Right kidney (tissue), 1 donor: ENCODE results near the gene TSPAN31.
"Not testable (repeated sequence)": the region's sequence is repeated elsewhere in the genome, so short reads cannot be mapped to it uniquely, and the experiment has no call there.

Experiments used
- DNase-seq: peaks from one replicate; pipeline ENCODE4 v3.0.0-alpha.2; 2016

Gene TSPAN31

DNA sequence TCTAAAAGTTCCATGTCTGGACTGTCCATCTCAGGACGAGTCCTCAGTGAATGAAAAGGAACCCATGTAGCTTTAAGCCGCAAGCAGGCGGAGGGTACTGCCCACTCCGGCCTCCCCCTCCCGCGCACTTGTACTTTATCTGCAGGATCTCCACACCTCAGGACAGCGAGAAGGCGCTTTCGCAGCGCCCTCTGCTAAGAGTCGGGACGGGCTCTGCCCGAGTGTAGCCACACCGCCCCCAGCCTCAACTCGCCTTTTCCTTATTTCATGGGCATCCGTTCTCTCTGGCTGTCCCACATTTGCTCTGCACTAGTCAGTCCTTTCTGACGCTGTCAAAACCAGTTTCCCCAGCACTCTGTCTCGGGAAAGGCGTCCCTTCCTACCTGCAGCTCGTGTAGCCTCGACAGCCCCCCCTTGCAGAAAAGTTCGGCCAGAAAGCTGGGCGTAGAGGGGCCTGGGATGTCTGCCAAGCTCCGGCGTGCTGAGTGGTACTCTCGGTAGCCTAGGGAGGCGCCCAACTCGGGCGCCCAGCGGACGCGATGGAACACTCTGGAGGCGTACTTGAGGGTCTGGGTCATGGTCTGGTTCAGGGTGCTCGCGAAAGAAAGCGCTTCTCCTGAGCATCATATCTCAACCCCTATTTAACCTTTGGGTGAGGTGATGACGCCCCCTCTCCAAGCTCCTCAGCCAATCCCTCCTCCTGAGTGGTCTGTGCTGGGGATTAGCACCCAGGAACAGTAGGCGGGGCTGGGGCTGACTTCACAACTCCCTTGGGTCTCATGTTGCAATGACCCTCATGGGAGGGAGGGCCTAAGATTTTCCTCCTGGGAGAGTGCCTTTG, 21.8 kb downstream of the TSPAN31 start, which contains the start of gene CYP27B1:
Gene CYP27B1, minus strand, starts transcription at position 615 of the 841 bp plus-strand sequence. Its CDS starts 37 bp downstream, at position 578.
- peak; percentile 38 for DNase-seq

DNA sequence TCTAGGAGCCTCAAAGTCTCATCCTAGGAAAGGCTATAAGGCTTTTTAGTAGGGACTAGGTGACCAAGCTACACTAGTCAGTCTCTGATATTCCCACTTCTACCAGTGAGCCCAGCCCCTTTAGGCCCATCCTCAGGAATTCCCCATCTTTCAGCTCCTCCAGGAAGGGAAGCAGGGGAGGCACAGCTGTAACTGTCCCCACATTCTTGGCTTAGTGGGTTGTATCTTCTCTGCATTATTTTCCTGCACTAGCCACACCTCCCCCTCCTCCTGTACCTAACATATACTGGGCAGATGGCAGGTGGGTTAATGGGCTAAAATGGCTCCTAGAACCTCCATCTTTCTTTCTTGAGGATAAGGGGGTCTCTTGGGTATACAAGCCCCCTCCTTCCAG, 22.5 kb downstream of the TSPAN31 start:
- DNase-seq = no peak

GRCh38 chr12:57767876-57768275, 23.0 kb downstream of the TSPAN31 start:
- DNase-seq = no peak

DNA sequence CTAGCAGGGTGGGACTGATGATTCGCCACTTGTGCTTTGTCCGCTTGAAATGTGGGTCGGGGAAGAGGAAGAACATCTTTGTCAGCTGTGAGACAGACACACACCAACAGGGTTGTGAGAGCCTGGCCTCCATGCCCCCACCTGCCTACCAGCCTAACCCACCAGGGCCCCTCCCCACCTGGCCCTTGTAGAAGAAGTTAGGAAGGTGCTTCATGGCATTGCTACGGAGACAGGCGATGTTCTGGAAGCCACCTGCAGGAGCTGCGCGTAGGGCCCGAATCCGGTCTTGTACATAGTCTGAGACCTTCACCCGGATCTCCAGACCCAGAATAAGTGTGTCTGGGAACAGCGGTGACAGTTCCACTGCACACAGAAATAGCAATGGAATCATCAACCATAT, 24.8 kb downstream of the TSPAN31 start:
- no peak for DNase-seq

- no peak for DNase-seq
These were observed 25.9 kb downstream of the TSPAN31 start for GRCh38 chr12:57770734-57771133.

DNA sequence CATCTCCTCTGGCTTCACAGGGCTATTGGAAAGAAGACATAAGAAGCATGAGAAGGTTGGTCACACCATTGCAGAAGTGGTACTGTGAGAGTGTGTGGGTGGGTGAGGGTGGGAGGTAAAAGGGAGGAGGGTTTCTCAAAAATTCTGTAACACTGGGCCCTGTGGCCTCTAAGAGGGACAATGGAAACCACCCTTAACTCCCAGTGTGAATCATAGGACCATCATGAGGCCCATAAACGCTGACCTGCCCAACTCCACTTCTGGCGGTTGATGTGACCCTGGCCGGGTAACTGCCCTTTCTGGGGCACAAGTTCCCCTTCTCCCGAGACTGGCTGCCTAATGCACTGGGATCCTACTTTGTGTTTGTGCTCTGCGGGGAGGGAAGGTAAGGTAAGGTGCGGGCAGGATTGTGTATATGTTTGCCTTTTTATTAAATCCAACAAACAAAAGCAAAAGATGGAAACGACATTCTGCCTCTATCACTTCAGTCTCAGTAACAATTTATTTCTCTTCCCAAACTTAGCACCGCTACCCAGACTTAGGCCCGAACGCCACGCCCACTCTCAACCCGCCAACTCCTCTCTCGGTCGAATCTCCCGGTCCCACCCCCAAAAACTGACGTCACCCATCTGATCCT, 26.5 kb downstream of the TSPAN31 start:
- no peak for DNase-seq

DNA sequence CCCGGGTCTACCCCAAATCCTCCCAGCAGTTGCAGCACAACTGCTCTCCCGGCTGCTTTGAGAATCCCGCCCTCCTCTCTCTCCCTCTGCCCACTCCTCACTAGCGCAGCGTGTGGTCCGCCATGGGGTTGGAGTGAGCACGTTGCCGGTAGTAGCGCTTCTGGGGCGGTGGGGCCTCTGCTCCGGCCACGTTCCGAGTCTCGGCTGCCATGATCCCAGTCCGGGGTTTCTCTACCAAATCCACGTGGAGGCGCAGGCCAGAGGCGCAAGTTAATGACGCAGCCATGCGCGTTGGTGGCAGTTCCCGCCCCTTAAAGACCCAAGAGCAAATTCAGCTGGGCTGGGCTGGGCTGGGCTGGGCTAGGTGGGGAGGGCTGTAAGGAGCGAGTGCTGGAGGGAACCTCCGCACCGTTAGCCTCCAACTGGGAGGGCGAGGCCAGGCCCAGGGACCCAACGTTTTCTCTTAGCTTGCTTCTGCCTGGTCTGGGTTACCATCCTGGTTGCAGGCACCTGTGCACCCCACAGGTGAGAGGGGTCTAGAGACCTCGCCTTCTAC, 27.1 kb downstream of the TSPAN31 start, which contains the start of gene METTL1:
Gene METTL1, minus strand, starts transcription at position 233 of the 556 bp plus-strand sequence. Its CDS starts 22 bp downstream, at position 211.
- peak; percentile 98 for DNase-seq

- DNase-seq = peak; percentile 85
These were observed 27.8 kb downstream of the TSPAN31 start, which contains the start of gene EEF1AKMT3 for GRCh38 chr12:57772429-57773322. TSS of gene EEF1AKMT3 (plus strand) at chr12:57772614. CDS start at chr12:57772725, 111 bp downstream.

DNA sequence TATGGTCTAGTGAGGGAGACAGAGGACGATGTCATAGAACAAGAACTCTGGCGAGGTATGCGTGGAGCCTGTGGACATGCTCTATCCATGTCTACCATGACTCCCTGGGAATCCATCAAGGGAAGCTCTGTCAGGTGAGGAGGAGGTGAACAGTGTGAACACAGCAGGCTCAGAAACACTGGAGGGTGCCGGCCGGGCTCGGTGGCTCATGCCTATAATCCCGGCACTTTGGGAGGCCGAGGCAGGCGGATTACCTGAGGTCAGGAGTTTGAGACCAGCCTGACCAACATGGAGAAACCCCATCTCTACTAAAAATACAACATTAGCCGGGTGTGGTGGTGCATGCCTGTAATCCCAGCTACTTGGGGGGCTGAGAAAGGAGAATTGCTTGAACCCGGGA, 29.8 kb downstream of the TSPAN31 start:
- not testable (repeated sequence) for DNase-seq

- DNase-seq = no peak
These were observed 30.2 kb downstream of the TSPAN31 start for GRCh38 chr12:57775044-57775443.

DNA sequence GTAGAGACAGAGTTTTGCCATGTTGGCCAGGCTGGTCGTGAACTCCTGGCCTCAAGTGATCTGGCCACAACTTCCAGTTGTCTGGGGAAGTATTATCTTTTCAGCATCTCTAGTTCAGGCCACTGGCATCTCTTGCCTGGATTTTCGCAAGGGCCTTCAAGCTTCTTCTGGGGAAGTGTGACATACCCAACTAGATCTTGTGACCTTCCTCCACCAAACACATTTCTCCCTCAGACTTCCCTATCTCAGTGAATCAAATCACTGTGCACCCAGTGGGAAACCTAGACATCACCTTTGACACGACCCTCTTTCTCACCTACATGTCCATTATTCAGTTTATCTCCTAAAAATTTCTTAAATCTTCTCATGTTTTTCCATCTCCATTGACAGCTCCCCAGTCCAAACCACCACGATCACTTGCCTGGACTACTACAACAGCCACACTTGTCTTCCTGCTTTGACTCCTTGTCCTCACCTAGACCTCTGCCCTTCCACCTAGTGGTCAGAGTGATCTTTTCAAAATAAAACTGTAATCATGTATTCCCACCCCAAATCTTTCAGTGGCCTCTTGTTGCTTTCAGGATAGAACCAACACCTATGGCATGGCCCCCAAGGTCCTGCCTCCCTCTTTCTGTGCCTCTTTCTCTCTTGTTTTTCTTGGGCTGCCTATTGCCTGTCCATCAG, 30.9 kb downstream of the TSPAN31 start:
- no peak for DNase-seq

DNA sequence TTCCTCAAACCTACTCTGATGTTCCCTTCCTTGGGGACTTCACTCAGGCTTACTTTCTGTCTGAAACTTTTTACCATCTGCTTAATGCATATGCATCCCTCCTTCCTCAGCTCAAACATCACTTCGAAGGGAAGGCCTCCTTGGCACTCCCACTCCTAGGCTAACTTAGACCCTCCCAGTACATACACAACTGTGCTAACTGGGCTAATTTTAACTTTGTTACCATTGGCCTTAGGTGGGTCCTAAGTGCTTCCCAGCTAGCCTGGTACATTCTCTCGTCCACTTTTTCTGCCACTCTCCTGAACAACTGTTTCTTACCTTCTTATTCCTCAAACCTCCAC, 31.4 kb downstream of the TSPAN31 start:
- no peak for DNase-seq

GRCh38 chr12:57777367-57777766, 32.5 kb downstream of the TSPAN31 start:
- no peak for DNase-seq

- no peak for DNase-seq
These were observed 33.1 kb downstream of the TSPAN31 start for GRCh38 chr12:57777911-57778310.

DNA sequence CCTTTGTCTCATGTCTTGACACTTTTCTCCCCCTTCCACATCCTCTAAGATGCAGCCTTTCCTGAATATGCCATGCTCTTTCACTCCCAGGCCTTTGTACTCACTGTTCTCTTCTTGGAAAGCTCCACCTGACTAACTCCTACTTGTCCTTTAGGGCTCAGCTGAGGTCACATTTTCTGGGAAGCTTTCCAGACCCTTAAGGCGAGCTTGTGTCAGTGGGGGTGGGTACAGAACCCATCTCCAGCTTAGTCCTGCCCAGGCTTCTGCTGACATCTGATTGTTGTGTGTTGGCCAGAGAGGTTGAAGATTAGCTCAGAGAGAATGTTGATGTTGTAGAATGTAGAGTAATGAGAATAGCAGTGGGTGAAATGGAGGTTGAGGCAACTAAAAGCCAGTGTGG, 34.9 kb downstream of the TSPAN31 start:
- DNase-seq = no peak

DNA sequence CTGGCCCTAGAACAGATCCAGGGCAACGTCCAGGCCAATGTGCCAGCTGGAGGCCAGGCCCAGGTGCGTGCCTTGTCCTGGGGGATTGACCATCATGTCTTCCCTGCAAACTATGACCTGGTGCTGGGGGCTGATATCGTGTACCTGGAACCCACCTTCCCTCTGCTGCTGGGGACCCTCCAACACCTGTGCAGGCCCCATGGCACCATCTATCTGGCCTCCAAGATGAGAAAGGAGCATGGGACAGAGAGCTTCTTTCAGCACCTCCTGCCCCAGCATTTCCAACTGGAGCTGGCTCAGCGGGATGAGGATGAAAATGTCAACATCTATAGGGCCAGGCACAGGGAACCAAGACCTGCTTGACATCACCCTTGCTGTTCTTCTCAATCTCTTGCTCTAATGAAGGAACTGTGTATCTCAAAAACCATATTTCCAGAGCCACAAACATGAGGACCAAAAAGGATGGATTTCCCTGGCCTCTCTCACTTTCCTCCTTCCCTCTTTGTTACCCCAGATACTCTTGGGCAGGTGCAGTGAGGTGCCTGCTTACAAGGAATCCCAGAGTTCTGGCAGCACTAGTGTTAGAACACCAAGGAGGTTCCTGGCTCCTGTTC, 35.6 kb downstream of the TSPAN31 start:
- no peak for DNase-seq

DNA sequence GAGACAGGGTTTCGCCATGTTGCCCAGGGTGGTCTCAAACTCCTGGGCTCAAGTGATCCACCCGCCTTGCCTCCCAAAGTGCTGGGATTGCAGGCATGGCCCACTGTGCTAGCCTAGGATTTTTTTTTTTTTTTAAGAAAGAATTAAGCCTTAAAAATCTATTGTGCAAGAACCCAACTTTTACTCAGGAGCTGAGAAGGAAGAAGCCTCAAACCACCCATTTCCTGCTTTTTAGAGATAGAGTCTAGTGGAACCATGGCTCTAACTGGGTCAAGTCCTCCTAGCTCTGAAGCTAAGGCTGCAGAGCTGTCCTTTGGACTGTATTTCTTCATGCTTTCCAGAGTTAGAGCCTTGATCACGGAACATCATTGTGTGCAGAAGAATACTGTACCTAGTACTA, 36.4 kb downstream of the TSPAN31 start:
- DNase-seq = no peak

- DNase-seq = no peak
These were observed 37.0 kb downstream of the TSPAN31 start for GRCh38 chr12:57781801-57782200.

DNA sequence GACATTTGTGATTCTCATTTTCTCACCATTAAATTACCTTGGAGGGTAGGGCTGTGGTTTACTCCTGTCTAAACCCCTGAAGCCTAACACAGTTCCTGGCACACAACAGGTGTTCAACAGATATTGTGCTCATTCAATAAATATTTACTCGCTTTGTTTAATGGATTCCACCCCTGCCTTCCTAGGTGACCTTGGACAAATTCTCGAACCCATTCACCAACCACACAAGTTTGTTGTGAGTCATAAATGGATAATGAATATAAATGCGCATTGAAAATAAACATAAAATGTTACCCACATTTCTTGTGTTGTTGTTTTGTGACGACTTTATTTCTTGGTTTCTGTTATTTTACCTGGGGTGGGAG, 37.4 kb downstream of the TSPAN31 start:
- no peak for DNase-seq

DNA sequence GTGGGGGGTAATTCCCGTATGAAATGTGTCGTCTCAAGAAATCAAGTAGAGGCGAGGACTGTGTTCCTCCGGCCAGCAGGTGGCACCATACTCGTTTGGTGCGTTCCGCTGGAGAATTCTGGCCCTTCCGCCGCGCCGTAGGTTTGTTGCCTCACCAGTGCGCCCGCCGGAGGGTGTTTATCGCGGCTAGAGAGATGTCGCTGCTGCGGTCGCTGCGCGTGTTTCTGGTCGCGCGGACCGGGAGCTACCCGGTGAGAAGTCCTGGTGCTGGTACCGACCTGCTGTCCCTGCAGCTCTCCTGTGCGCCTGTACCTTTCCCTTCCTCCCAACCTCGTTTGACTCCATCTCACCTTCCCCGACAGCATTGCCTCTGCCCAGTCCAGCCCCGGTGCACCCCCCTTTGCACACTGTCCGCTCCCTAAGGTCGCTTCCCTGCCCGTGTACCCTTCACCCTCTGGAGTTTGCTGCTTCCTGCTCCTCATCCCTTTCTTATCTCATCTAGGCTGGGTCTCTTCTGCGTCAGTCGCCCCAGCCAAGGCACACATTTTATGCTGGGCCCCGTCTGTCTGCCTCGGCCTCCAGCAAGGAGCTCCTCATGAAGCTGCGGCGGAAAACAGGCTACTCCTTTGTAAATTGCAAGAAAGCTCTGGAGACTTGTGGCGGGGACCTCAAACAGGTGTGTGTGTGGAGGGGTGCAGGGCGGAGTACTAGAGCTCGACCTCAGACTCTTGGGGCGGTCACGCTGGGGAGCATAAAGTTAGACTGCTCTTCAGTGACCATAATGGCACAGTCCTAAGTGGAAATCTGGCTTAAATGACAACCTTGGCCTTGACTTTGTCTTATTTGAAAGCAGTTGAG, 38.0 kb downstream of the TSPAN31 start, which contains the start of gene TSFM:
Gene TSFM, plus strand, starts transcription at position 180 of the 858 bp plus-strand sequence. Its CDS starts 15 bp downstream, at position 195.
- DNase-seq = peak; percentile 83
